GM12878 (cell line): Measurements from ENCODE around the gene LNPK.

Source experiments
- CTCF ChIP-seq, 3 experiments: IDR thresholded peaks in 2 of 3; conservative IDR thresholded peaks in 1 of 3; 2 replicates each; pipeline ENCODE4 v1.5.1; 2011; ENCODE audit warnings: low read depth in 3 of 3, low read length in 3 of 3, mild to moderate bottlenecking in 3 of 3, control low read depth in 2 of 3, moderate library complexity in 2 of 3, inconsistent platforms in 1 of 3, mixed read lengths in 1 of 3; ENCODE audit not compliant: control insufficient read depth in 2 of 3, insufficient read depth in 1 of 3; ENCODE audit errors: extremely low read depth in 1 of 3
- EP300 ChIP-seq, 2 experiments: fragments of 150-350 bp in 1 of 2; IDR thresholded peaks; 2 replicates each; pipeline ENCODE4 v1.6.1; 2011 to 2012; ENCODE audit warnings: low read depth in 2 of 2, low read length in 2 of 2, borderline replicate concordance in 1 of 2, improper control_type of control experiment in 1 of 2, inconsistent platforms in 1 of 2; ENCODE audit not compliant: control insufficient read depth in 1 of 2
- EZH2 ChIP-seq: IDR thresholded peaks from 2 replicates; pipeline ENCODE4 v1.6.1; 2012; ENCODE audit warnings: low read depth, mild to moderate bottlenecking, control low read depth, inconsistent platforms, low read length, borderline replicate concordance; ENCODE audit not compliant: control insufficient read depth
- HDGF ChIP-seq: fragments of 450-650 bp; IDR thresholded peaks from 2 replicates; pipeline ENCODE4 v1.6.1; 2016; ENCODE audit warnings: antibody characterized with exemption
- JUNB ChIP-seq: IDR thresholded peaks from 2 replicates; pipeline ENCODE4 v1.6.1; 2016; ENCODE audit warnings: antibody characterized with exemption, mild to moderate bottlenecking
- JUND ChIP-seq: IDR thresholded peaks from 2 replicates; pipeline ENCODE4 v1.6.1; 2012; ENCODE audit warnings: low read depth, mild to moderate bottlenecking, low read length, improper control_type of control experiment, moderate library complexity
- MAX ChIP-seq: IDR thresholded peaks from 2 replicates; pipeline ENCODE4 v1.6.1; 2012; ENCODE audit warnings: low read depth, low read length, improper control_type of control experiment
- NR2C1 ChIP-seq: fragments of 450-650 bp; IDR thresholded peaks from 2 replicates; pipeline ENCODE4 v1.6.1; 2017; ENCODE audit warnings: antibody characterized with exemption, mild to moderate bottlenecking, moderate library complexity
- POLR2A ChIP-seq: IDR thresholded peaks from 2 replicates; pipeline ENCODE4 v1.6.1; 2011; ENCODE audit warnings: low read depth, mild to moderate bottlenecking, low read length
- POLR2AphosphoS5 ChIP-seq: IDR thresholded peaks from 2 replicates; pipeline ENCODE4 v1.6.1; 2011; ENCODE audit warnings: mild to moderate bottlenecking, low read length, inconsistent platforms
- TAF1 ChIP-seq: IDR thresholded peaks from 2 replicates; pipeline ENCODE4 v1.6.1; 2011; ENCODE audit warnings: mild to moderate bottlenecking, low read depth, low read length, borderline replicate concordance
- WRNIP1 ChIP-seq: IDR thresholded peaks from 2 replicates; pipeline ENCODE4 v1.6.1; 2011; ENCODE audit warnings: low read depth, low read length, improper control_type of control experiment, borderline replicate concordance

- TF ChIP-seq JUND (no peak), HDGF (no peak), TAF1 (no peak), CTCF (IDR thresholded peaks at IDR 0.05 in 2 of 3, conservative IDR thresholded peaks at IDR 0.05 in 1 of 3; ENCODE audit: control insufficient read depth in 2 of 3, extremely low read depth in 1 of 3, insufficient read depth in 1 of 3, low read depth in 3 of 3, low read length in 3 of 3) (no peak), POLR2A (no peak), NR2C1 (no peak), MAX (no peak), EZH2 (no peak), POLR2AphosphoS5 (no peak), WRNIP1 (no peak), JUNB (no peak), EP300 (IDR thresholded peaks at IDR 0.05; ENCODE audit: borderline replicate concordance in 1 of 2, control insufficient read depth in 1 of 2, low read depth in 2 of 2, low read length in 2 of 2) (no peak)
Measured at GRCh38 chr2:175932675-175933074, 69.4 kb downstream of the LNPK start.
